ENCODE data around the gene OSBPL6. TPM values are rescaled to one million over a fixed set of nuclear protein-coding genes. Genes with fewer than 3 reads are reported as not detected.

The OSBPL6 gene
- total and polyA plus RNA-seq, 9 of the 15 experiments (the other 6 are each of a cell fraction or from before 2014, with no cell fraction given): 3.4 to 12.7 (median 9.3) TPM

GRCh38 chr2:178273787-178274360 lies 79.6 kb downstream of the OSBPL6 start (continued):
- TF ChIP-seq ARID3A (IDR thresholded peaks at IDR 0.05; ENCODE audit: borderline replicate concordance, low read depth, low read length) (peak; percentile 88), HMBOX1 (IDR thresholded peaks at IDR 0.05) (peak; percentile 93), EGR1 (conservative IDR thresholded peaks at IDR 0.05) (peak; percentile 3; the same call in 1 of the 2 replicates), PHTF2 (CRISPR knock-in tag; IDR thresholded peaks at IDR 0.05) (0 out of 2 replicates have a peak, but pooled peaks have one; percentile 78), ATF3 (IDR thresholded peaks at IDR 0.05) (peak; percentile 94), ATF3 (CRISPR knock-in tag; conservative IDR thresholded peaks at IDR 0.05) (peak; percentile 88), VEZF1 (CRISPR knock-in tag; IDR thresholded peaks at IDR 0.05) (peak; percentile 72), SPI1 (IDR thresholded peaks at IDR 0.05; ENCODE audit: borderline replicate concordance, low read depth, low read length) (no peak), KLF6 (CRISPR knock-in tag; IDR thresholded peaks at IDR 0.05; ENCODE audit: borderline replicate concordance) (peak; percentile 44; the same call in 1 of the 2 replicates), E2F5 (CRISPR knock-in tag; IDR thresholded peaks at IDR 0.05) (no peak), ZNF354B (CRISPR knock-in tag; IDR thresholded peaks at IDR 0.05) (0 out of 2 replicates have a peak, but pooled peaks have one; percentile 7), ZNF589 (CRISPR knock-in tag; IDR thresholded peaks at IDR 0.05; ENCODE audit: low read depth) (peak; percentile 98), NCOA2 (IDR thresholded peaks at IDR 0.05; ENCODE audit: partially characterized antibody in 2 of 2) (peak; percentile 78 to 81), ZNF24 (IDR thresholded peaks at IDR 0.05) (peak; percentile 42; the same call in 1 of the 2 replicates)
